ENCODE measurements around the gene CEP41. TPM values are rescaled to one million over a fixed set of nuclear protein-coding genes. Genes with fewer than 3 reads are reported as not detected.

The CEP41 gene, protein sequence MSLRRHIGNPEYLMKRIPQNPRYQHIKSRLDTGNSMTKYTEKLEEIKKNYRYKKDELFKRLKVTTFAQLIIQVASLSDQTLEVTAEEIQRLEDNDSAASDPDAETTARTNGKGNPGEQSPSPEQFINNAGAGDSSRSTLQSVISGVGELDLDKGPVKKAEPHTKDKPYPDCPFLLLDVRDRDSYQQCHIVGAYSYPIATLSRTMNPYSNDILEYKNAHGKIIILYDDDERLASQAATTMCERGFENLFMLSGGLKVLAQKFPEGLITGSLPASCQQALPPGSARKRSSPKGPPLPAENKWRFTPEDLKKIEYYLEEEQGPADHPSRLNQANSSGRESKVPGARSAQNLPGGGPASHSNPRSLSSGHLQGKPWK
- total RNA-seq (1 to 10 TPM; 2.3 to 2.9 TPM), polyA plus RNA-seq (1 to 10 TPM; 2.7 to 3.5 TPM)

DNA sequence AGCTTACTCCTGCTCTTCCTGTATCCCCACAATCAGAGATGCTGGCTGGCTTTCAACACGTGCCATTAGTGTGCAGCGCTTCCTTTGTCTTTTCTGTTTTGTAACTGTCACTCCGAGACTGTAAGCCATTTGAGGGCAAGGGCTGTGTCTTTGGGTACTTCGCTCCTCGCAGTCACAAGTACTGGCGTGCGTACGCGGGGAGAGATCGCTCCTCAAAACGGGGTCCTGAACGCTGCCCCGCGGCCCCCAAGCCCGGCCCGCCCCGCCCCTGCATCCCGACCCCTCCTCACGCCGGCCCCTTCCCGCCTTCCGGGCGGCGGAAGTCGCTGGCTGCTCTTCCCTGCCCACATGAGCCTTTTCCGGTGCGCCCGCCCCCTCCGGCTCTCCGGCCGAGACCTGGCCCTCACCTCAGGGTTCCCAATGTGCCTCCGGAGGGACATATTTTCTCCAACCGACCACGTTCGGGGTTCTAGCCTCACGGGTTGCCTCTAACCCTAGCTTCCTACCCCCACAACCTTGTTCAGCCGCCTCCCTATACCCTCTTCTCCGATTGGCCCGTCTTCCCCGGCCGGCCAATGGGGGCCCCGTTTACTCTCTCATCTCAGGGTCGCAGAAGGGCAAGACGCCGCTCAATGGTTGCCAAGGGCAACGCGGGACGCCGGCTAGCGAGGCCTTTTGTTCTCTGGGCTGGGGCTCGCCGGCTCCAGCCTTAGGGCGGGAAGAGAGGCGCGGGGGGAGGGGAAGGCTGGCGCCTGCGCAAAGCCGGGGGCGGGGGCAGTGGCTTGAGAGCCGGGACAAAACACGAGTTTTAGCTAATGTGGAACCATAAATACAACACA is at the start of gene CEP41:
Gene CEP41, minus strand, starts transcription at position 490 of the 839 bp plus-strand sequence. Its CDS starts 50 bp downstream, at position 440.
- 4% methylated on average over 61 of the region's 61 CpGs for WGBS
- Histone ChIP-seq H3K4me1 (ENCODE audit: control insufficient read depth in 4 of 4, insufficient read depth in 4 of 4, low read length in 3 of 4) (peaks cover 2 to 11% (median 4%) of the 10 kb centered on the region in 4 donors), H3K27me3 (ENCODE audit: control insufficient read depth in 4 of 4, insufficient read depth in 4 of 4, low read length in 3 of 4) (no peaks in the 10 kb centered on the region), H3K27ac (ENCODE audit: low read depth in 1 of 2, low read length in 2 of 2) (peak within 1 kb of the TSS; percentile 81 to 84), H3K9me3 (ENCODE audit: control insufficient read depth in 4 of 4, low read length in 3 of 4) (no peaks in the 10 kb centered on the region), H3K9ac (ENCODE audit: low read depth in 1 of 2, low read length in 2 of 2) (peak within 1 kb of the TSS; percentile 13 to 79), H3K4me3 (ENCODE audit: low read depth in 1 of 3, low read length in 3 of 3) (peak within 1 kb of the TSS; percentile 79 to 99 (median 93)), H3K36me3 (ENCODE audit: control insufficient read depth in 4 of 4, insufficient read depth in 3 of 4, low read depth in 1 of 4, low read length in 3 of 4) (no peaks in the 10 kb centered on the region)
- peak in 1 of 2 donors; percentile 25 for TF ChIP-seq EGR1 (IDR thresholded peaks at IDR 0.05; ENCODE audit: low read depth in 2 of 2)
- no peak for TF ChIP-seq TAF1 (conservative IDR thresholded peaks at IDR 0.05)
- peak; percentile 65 to 89 for TF ChIP-seq GABPA (IDR thresholded peaks at IDR 0.05 in 1 of 2, conservative IDR thresholded peaks at IDR 0.05 in 1 of 2)
- no peak for TF ChIP-seq FOXA2 (IDR thresholded peaks at IDR 0.05)
- peak; percentile 92 for TF ChIP-seq NR2F2 (IDR thresholded peaks at IDR 0.05)
- peak; percentile 80 to 90 for TF ChIP-seq RXRA (IDR thresholded peaks at IDR 0.05)
- TF ChIP-seq, protein P1, sequence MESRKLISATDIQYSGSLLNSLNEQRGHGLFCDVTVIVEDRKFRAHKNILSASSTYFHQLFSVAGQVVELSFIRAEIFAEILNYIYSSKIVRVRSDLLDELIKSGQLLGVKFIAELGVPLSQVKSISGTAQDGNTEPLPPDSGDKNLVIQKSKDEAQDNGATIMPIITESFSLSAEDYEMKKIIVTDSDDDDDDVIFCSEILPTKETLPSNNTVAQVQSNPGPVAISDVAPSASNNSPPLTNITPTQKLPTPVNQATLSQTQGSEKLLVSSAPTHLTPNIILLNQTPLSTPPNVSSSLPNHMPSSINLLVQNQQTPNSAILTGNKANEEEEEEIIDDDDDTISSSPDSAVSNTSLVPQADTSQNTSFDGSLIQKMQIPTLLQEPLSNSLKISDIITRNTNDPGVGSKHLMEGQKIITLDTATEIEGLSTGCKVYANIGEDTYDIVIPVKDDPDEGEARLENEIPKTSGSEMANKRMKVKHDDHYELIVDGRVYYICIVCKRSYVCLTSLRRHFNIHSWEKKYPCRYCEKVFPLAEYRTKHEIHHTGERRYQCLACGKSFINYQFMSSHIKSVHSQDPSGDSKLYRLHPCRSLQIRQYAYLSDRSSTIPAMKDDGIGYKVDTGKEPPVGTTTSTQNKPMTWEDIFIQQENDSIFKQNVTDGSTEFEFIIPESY (IDR thresholded peaks at IDR 0.05): no peak
- no peak for TF ChIP-seq FOXA1 (IDR thresholded peaks at IDR 0.05)
- no peak for TF ChIP-seq RAD21 (IDR thresholded peaks at IDR 0.05)
- TF ChIP-seq, protein P2, sequence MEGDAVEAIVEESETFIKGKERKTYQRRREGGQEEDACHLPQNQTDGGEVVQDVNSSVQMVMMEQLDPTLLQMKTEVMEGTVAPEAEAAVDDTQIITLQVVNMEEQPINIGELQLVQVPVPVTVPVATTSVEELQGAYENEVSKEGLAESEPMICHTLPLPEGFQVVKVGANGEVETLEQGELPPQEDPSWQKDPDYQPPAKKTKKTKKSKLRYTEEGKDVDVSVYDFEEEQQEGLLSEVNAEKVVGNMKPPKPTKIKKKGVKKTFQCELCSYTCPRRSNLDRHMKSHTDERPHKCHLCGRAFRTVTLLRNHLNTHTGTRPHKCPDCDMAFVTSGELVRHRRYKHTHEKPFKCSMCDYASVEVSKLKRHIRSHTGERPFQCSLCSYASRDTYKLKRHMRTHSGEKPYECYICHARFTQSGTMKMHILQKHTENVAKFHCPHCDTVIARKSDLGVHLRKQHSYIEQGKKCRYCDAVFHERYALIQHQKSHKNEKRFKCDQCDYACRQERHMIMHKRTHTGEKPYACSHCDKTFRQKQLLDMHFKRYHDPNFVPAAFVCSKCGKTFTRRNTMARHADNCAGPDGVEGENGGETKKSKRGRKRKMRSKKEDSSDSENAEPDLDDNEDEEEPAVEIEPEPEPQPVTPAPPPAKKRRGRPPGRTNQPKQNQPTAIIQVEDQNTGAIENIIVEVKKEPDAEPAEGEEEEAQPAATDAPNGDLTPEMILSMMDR (IDR thresholded peaks at IDR 0.05; ENCODE audit: low read depth, low read length, missing input control): no peak
- TF ChIP-seq, protein P3, sequence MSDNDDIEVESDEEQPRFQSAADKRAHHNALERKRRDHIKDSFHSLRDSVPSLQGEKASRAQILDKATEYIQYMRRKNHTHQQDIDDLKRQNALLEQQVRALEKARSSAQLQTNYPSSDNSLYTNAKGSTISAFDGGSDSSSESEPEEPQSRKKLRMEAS (IDR thresholded peaks at IDR 0.05): peak; percentile 52
- TF ChIP-seq HNF4A (conservative IDR thresholded peaks at IDR 0.05): peak; percentile 22 to 24
- TF ChIP-seq JUND (IDR thresholded peaks at IDR 0.05): no peak
- TF ChIP-seq, protein P4, sequence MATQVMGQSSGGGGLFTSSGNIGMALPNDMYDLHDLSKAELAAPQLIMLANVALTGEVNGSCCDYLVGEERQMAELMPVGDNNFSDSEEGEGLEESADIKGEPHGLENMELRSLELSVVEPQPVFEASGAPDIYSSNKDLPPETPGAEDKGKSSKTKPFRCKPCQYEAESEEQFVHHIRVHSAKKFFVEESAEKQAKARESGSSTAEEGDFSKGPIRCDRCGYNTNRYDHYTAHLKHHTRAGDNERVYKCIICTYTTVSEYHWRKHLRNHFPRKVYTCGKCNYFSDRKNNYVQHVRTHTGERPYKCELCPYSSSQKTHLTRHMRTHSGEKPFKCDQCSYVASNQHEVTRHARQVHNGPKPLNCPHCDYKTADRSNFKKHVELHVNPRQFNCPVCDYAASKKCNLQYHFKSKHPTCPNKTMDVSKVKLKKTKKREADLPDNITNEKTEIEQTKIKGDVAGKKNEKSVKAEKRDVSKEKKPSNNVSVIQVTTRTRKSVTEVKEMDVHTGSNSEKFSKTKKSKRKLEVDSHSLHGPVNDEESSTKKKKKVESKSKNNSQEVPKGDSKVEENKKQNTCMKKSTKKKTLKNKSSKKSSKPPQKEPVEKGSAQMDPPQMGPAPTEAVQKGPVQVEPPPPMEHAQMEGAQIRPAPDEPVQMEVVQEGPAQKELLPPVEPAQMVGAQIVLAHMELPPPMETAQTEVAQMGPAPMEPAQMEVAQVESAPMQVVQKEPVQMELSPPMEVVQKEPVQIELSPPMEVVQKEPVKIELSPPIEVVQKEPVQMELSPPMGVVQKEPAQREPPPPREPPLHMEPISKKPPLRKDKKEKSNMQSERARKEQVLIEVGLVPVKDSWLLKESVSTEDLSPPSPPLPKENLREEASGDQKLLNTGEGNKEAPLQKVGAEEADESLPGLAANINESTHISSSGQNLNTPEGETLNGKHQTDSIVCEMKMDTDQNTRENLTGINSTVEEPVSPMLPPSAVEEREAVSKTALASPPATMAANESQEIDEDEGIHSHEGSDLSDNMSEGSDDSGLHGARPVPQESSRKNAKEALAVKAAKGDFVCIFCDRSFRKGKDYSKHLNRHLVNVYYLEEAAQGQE (IDR thresholded peaks at IDR 0.05): no peak
- peak; percentile 12 for TF ChIP-seq YY1 (IDR thresholded peaks at IDR 0.05)
- peak; percentile 91 for TF ChIP-seq SP1 (IDR thresholded peaks at IDR 0.05)
- TF ChIP-seq, protein P5, sequence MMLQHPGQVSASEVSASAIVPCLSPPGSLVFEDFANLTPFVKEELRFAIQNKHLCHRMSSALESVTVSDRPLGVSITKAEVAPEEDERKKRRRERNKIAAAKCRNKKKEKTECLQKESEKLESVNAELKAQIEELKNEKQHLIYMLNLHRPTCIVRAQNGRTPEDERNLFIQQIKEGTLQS (IDR thresholded peaks at IDR 0.05): no peak
- no peak for TF ChIP-seq HNF4G (IDR thresholded peaks at IDR 0.05)
- DNase-seq (ENCODE audit: low spot score): peak; percentile 95
